Nephron (organoid): ENCODE results near the gene RXRA.

Experiments
- H3K27ac Mint-ChIP-seq, 3 experiments: 2 replicates each; pipeline ENCODE4 v1.8.0; 2020; ENCODE audit warnings: mixed read lengths in 3 of 3, mild to moderate bottlenecking in 2 of 3, moderate library complexity in 1 of 3
- H3K27me3 Mint-ChIP-seq: 2 replicates; pipeline ENCODE4 v1.8.0; 2021; ENCODE audit warnings: low read depth, mild to moderate bottlenecking, moderate library complexity, mixed read lengths
- H3K36me3 Mint-ChIP-seq: 2 replicates; pipeline ENCODE4 v1.8.0; 2020; ENCODE audit warnings: low read depth, mixed read lengths
- H3K4me1 Mint-ChIP-seq: 2 replicates; pipeline ENCODE4 v1.8.0; 2020; ENCODE audit warnings: mixed read lengths
- H3K4me3 Mint-ChIP-seq, 3 experiments: 2 replicates each; pipeline ENCODE4 v1.8.0; 2020; ENCODE audit warnings: mild to moderate bottlenecking in 3 of 3, mixed read lengths in 3 of 3, moderate library complexity in 2 of 3
- H3K9me3 Mint-ChIP-seq: 2 replicates; pipeline ENCODE4 v1.8.0; 2020; ENCODE audit warnings: mixed read lengths
- TF ChIP-seq, protein P1 (sequence below), 3 experiments: fragments of 200-600 bp; sonication (generic); IDR thresholded peaks; one replicate each; pipeline ENCODE4 v1.5.0; 2021; ENCODE audit warnings: antibody characterized with exemption in 3 of 3; ENCODE audit not compliant: unreplicated experiment in 3 of 3

Gene RXRA

GRCh38 chr9:134295746-134296250 lies 30.5 kb upstream of the RXRA start:
- Mint-ChIP-seq H3K4me3 (no peak overlapping the region), H3K4me1 (peaks cover 6% of the 10 kb centered on the region), H3K36me3 (no peaks in the 10 kb centered on the region), H3K9me3 (no peaks in the 10 kb centered on the region), H3K27me3 (peaks cover 43% of the 10 kb centered on the region), H3K27ac (no peak overlapping the region)
- TF ChIP-seq, protein P1, sequence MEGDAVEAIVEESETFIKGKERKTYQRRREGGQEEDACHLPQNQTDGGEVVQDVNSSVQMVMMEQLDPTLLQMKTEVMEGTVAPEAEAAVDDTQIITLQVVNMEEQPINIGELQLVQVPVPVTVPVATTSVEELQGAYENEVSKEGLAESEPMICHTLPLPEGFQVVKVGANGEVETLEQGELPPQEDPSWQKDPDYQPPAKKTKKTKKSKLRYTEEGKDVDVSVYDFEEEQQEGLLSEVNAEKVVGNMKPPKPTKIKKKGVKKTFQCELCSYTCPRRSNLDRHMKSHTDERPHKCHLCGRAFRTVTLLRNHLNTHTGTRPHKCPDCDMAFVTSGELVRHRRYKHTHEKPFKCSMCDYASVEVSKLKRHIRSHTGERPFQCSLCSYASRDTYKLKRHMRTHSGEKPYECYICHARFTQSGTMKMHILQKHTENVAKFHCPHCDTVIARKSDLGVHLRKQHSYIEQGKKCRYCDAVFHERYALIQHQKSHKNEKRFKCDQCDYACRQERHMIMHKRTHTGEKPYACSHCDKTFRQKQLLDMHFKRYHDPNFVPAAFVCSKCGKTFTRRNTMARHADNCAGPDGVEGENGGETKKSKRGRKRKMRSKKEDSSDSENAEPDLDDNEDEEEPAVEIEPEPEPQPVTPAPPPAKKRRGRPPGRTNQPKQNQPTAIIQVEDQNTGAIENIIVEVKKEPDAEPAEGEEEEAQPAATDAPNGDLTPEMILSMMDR (IDR thresholded peaks at IDR 0.05; ENCODE audit: unreplicated experiment in 3 of 3), result no peak

GRCh38 chr9:134296301-134297082 lies 29.8 kb upstream of the RXRA start:
- Mint-ChIP-seq H3K9me3 (no peaks in the 10 kb centered on the region), H3K4me3 (no peak overlapping the region), H3K27me3 (peaks cover 45% of the 10 kb centered on the region), H3K27ac (no peak overlapping the region), H3K4me1 (peaks cover 6% of the 10 kb centered on the region), H3K36me3 (no peaks in the 10 kb centered on the region)
- TF ChIP-seq, protein P1 (IDR thresholded peaks at IDR 0.05; ENCODE audit: unreplicated experiment in 3 of 3), result no peak

DNA sequence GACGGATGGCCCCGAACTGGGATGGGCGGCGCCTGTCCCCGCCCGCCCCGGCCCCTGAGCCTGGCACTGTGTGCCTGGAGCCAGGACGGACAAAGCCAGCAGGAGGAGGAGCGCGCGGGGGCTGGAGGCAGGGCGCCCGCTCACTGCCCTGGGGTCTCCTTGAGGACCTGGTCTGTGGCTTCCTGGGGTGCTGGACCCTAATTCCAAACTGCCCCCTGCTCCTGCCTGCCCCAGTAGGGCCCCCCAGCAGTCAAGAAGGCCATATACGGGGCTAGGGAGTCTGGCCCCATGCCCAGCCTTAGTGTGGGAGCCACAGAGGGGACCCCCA lies 29.2 kb upstream of the RXRA start:
- H3K27ac Mint-ChIP-seq, result no peak overlapping the region
- peaks cover 2% of the 10 kb centered on the region for H3K9me3 Mint-ChIP-seq
- H3K27me3 Mint-ChIP-seq, result peaks cover 48% of the 10 kb centered on the region
- no peak overlapping the region for H3K4me3 Mint-ChIP-seq
- H3K4me1 Mint-ChIP-seq, result peaks cover 6% of the 10 kb centered on the region
- TF ChIP-seq, protein P1 (IDR thresholded peaks at IDR 0.05; ENCODE audit: unreplicated experiment in 3 of 3), result no peak
- H3K36me3 Mint-ChIP-seq, result no peaks in the 10 kb centered on the region

- H3K36me3 Mint-ChIP-seq, result no peaks in the 10 kb centered on the region
- H3K27ac Mint-ChIP-seq, result no peak overlapping the region
- peaks cover 48% of the 10 kb centered on the region for H3K27me3 Mint-ChIP-seq
- H3K4me1 Mint-ChIP-seq, result peaks cover 6% of the 10 kb centered on the region
- H3K9me3 Mint-ChIP-seq, result peaks cover 2% of the 10 kb centered on the region
- TF ChIP-seq, protein P1 (IDR thresholded peaks at IDR 0.05; ENCODE audit: unreplicated experiment in 3 of 3), result no peak
- no peak overlapping the region for H3K4me3 Mint-ChIP-seq
Observed at GRCh38 chr9:134297576-134297975, 28.7 kb upstream of the RXRA start.

GRCh38 chr9:134298000-134298399 lies 28.3 kb upstream of the RXRA start:
- Mint-ChIP-seq H3K9me3 (peaks cover 2% of the 10 kb centered on the region), H3K4me3 (no peak overlapping the region), H3K4me1 (peaks cover 6% of the 10 kb centered on the region), H3K27me3 (peaks cover 43% of the 10 kb centered on the region), H3K27ac (no peak overlapping the region), H3K36me3 (no peaks in the 10 kb centered on the region)
- TF ChIP-seq, protein P1 (IDR thresholded peaks at IDR 0.05; ENCODE audit: unreplicated experiment in 3 of 3), result no peak

DNA sequence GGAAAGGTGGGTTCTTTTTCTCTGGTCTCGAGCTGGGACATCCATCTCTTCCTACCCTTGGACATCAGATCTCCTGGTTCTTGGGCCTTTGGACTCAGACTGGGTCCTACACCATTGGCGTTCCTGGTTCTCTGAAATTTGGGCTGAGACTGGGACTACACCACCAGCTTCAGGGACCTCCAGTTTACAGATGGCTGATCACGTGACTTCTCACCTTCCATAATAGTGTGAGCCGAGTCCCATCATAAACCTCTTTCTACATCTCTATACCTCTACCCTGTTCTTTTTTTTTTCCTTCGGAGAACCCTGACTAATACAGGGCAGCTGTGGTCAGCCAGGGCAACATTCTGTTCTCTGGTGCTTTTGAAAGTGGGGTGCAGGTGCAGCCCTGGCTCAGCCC lies 27.2 kb upstream of the RXRA start:
- TF ChIP-seq, protein P1 (IDR thresholded peaks at IDR 0.05; ENCODE audit: unreplicated experiment in 3 of 3), result no peak
- H3K27ac Mint-ChIP-seq, result no peak overlapping the region
- H3K36me3 Mint-ChIP-seq, result no peaks in the 10 kb centered on the region
- peaks cover 45% of the 10 kb centered on the region for H3K27me3 Mint-ChIP-seq
- H3K9me3 Mint-ChIP-seq, result peaks cover 2% of the 10 kb centered on the region
- no peak overlapping the region for H3K4me3 Mint-ChIP-seq
- no peaks in the 10 kb centered on the region for H3K4me1 Mint-ChIP-seq
